PFSK-1 (cell line): ENCODE data around the gene DNASE1L2.

Experiments
- SIN3A ChIP-seq: IDR thresholded peaks from 2 replicates; pipeline ENCODE4 v1.6.1; 2012; ENCODE audit warnings: mild to moderate bottlenecking, low read length, moderate library complexity, borderline replicate concordance; ENCODE audit not compliant: insufficient read depth
- TF ChIP-seq, protein P1 (sequence below), 2 experiments: IDR thresholded peaks; 2 replicates each; pipeline versions ENCODE4 v1.6.1 to v1.8.0; 2011 to 2012; ENCODE audit warnings: low read depth in 2 of 2, low read length in 2 of 2, control low read depth in 1 of 2, inconsistent platforms in 1 of 2, mild to moderate bottlenecking in 1 of 2, moderate library complexity in 1 of 2; ENCODE audit not compliant: insufficient read depth in 1 of 2

- TF ChIP-seq, protein P1, sequence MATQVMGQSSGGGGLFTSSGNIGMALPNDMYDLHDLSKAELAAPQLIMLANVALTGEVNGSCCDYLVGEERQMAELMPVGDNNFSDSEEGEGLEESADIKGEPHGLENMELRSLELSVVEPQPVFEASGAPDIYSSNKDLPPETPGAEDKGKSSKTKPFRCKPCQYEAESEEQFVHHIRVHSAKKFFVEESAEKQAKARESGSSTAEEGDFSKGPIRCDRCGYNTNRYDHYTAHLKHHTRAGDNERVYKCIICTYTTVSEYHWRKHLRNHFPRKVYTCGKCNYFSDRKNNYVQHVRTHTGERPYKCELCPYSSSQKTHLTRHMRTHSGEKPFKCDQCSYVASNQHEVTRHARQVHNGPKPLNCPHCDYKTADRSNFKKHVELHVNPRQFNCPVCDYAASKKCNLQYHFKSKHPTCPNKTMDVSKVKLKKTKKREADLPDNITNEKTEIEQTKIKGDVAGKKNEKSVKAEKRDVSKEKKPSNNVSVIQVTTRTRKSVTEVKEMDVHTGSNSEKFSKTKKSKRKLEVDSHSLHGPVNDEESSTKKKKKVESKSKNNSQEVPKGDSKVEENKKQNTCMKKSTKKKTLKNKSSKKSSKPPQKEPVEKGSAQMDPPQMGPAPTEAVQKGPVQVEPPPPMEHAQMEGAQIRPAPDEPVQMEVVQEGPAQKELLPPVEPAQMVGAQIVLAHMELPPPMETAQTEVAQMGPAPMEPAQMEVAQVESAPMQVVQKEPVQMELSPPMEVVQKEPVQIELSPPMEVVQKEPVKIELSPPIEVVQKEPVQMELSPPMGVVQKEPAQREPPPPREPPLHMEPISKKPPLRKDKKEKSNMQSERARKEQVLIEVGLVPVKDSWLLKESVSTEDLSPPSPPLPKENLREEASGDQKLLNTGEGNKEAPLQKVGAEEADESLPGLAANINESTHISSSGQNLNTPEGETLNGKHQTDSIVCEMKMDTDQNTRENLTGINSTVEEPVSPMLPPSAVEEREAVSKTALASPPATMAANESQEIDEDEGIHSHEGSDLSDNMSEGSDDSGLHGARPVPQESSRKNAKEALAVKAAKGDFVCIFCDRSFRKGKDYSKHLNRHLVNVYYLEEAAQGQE (IDR thresholded peaks at IDR 0.05; ENCODE audit: insufficient read depth in 1 of 2, low read depth in 2 of 2, low read length in 2 of 2), result no peak
- TF ChIP-seq SIN3A, result no peak
Observed at GRCh38 chr16:2285731-2286191, 49.5 kb downstream of the DNASE1L2 start.
